Iris pigment epithelial cell (primary cell): Measurements from ENCODE around the gene SMARCA4.

Experiments
- DNase-seq: peaks from one replicate; pipeline ENCODE4 v3.0.0-alpha.2; 2011; ENCODE audit warnings: low read depth

SMARCA4 gene

GRCh38 chr19:11033763-11034162 is 72.9 kb downstream of the SMARCA4 start:
- DNase-seq = no peak

- DNase-seq = no peak
These were observed 73.8 kb downstream of the SMARCA4 start for GRCh38 chr19:11034449-11035213.

GRCh38 chr19:11035441-11036377 is 74.9 kb downstream of the SMARCA4 start:
- DNase-seq = peak; percentile 83

- no peak for DNase-seq
These were observed 77.7 kb downstream of the SMARCA4 start for GRCh38 chr19:11038511-11038910.

GRCh38 chr19:11041194-11041593 is 80.4 kb downstream of the SMARCA4 start:
- no peak for DNase-seq

GRCh38 chr19:11041966-11042627 is 81.3 kb downstream of the SMARCA4 start:
- no peak for DNase-seq

GRCh38 chr19:11044431-11044830 is 83.6 kb downstream of the SMARCA4 start:
- DNase-seq = no peak

GRCh38 chr19:11045536-11045935 is 84.7 kb downstream of the SMARCA4 start:
- DNase-seq = no peak

- no peak for DNase-seq
These were observed 86.0 kb downstream of the SMARCA4 start for GRCh38 chr19:11046605-11047354.

- DNase-seq = no peak
These were observed 87.0 kb downstream of the SMARCA4 start for GRCh38 chr19:11047866-11048265.

GRCh38 chr19:11050323-11051114 is 89.7 kb downstream of the SMARCA4 start:
- no peak for DNase-seq

GRCh38 chr19:11053817-11054195 is 93.0 kb downstream of the SMARCA4 start:
- no peak for DNase-seq

GRCh38 chr19:11054200-11054599 is 93.4 kb downstream of the SMARCA4 start:
- no peak for DNase-seq

GRCh38 chr19:11054628-11055027 is 93.8 kb downstream of the SMARCA4 start:
- no peak for DNase-seq

- DNase-seq = no peak
These were observed 97.6 kb downstream of the SMARCA4 start for GRCh38 chr19:11058246-11059030.

- no peak for DNase-seq
These were observed 98.9 kb downstream of the SMARCA4 start for GRCh38 chr19:11059511-11060358.

- no peak for DNase-seq
These were observed 101.1 kb downstream of the SMARCA4 start for GRCh38 chr19:11061952-11062351.

GRCh38 chr19:11063434-11063833 is 102.6 kb downstream of the SMARCA4 start:
- no peak for DNase-seq

GRCh38 chr19:11064831-11065303 is 104.0 kb downstream of the SMARCA4 start:
- DNase-seq = peak; percentile 17
